Measurements from ENCODE around the gene MTHFS. TPM values are rescaled to one million over a fixed set of nuclear protein-coding genes. Genes with fewer than 3 reads are reported as not detected.

MTHFS gene
- total and polyA plus RNA-seq, 2 donors (not counting 3 experiments of a cell fraction or from before 2014, with no cell fraction given): 9.3 to 15.7 TPM

- Histone ChIP-seq H3K79me2 (ENCODE audit: control insufficient read depth, insufficient read depth, low read length) (no peaks in the 10 kb centered on the region), H3K9me3 (replicated peaks; ENCODE audit: control insufficient read depth, insufficient read depth, low read length) (no peaks in the 10 kb centered on the region), H3K9me1 (replicated peaks; ENCODE audit: control insufficient read depth, extremely low read depth, insufficient read depth, low read length) (no peaks in the 10 kb centered on the region), H3K27ac (ENCODE audit: insufficient read depth, low read depth, low read length) (no peak overlapping the region), H3K4me1 (ENCODE audit: control insufficient read depth, extremely low read depth, insufficient read depth, low read length) (no peaks in the 10 kb centered on the region), H3K4me2 (ENCODE audit: insufficient read depth, low read length) (no peak overlapping the region), H3K4me3 (replicated peaks in 1 of 3; ENCODE audit: insufficient read depth in 1 of 3, low read depth in 1 of 3, low read length in 3 of 3) (no peak overlapping the region), H3K27me3 (ENCODE audit: control insufficient read depth in 2 of 2, insufficient read depth in 2 of 2, low read length in 2 of 2) (no peaks in the 10 kb centered on the region), H3K9ac (replicated peaks; ENCODE audit: extremely low read depth, insufficient read depth, low read length) (no peak overlapping the region), H3K36me3 (ENCODE audit: control insufficient read depth in 2 of 2, extremely low read depth in 1 of 2, insufficient read depth in 2 of 2, low read length in 2 of 2) (no peaks in the 10 kb centered on the region), H2AFZ (ENCODE audit: low read depth, low read length) (no peak overlapping the region), H4K20me1 (replicated peaks; ENCODE audit: control insufficient read depth, extremely low read depth, insufficient read depth, low read length) (no peaks in the 10 kb centered on the region)
- no TSS peak for BruUV-seq (replicated peaks)
- ChIA-PET POLR2A (no interaction called here), CTCF (no interaction called here)
- DNase-seq (ENCODE audit: low read depth, low spot score) (no peak), FAIRE-seq (no peak)
- dilution Hi-C loops (cut with MboI; ENCODE audit: extremely low pct_ligation_motif_present, low sequenced_read_pairs): no loop called here
- intact Hi-C loops (cut with micrococcal nuclease): no loop called here
- no peak for TF ChIP-seq JUN (IDR thresholded peaks at IDR 0.05; ENCODE audit: borderline replicate concordance, insufficient read depth, insufficient read length, low read depth)
- no peak for TF ChIP-seq CTCF (IDR thresholded peaks at IDR 0.05; ENCODE audit: extremely low read depth in 1 of 2, insufficient read depth in 1 of 2, low read depth in 1 of 2, low read length in 2 of 2)
- no peak for TF ChIP-seq EZH2 (IDR thresholded peaks at IDR 0.05; ENCODE audit: borderline replicate concordance, low read depth, low read length, severe bottlenecking)
- TF ChIP-seq POLR2AphosphoS5 (IDR thresholded peaks at IDR 0.05; ENCODE audit: insufficient read depth, low read depth, low read length): no peak
These were observed 62.3 kb downstream of the MTHFS start for GRCh38 chr15:79834495-79834894.

GRCh38 chr15:79832367-79833120, 64.3 kb downstream of the MTHFS start:
- no peaks in the 10 kb centered on the region for H3K4me1 ChIP-seq (ENCODE audit: control insufficient read depth, extremely low read depth, insufficient read depth, low read length)
- DNase-seq (ENCODE audit: low read depth, low spot score) (no peak), FAIRE-seq (no peak)
- no peaks in the 10 kb centered on the region for H3K9me1 ChIP-seq (replicated peaks; ENCODE audit: control insufficient read depth, extremely low read depth, insufficient read depth, low read length)
- no peak overlapping the region for H3K4me2 ChIP-seq (ENCODE audit: insufficient read depth, low read length)
- no peaks in the 10 kb centered on the region for H4K20me1 ChIP-seq (replicated peaks; ENCODE audit: control insufficient read depth, extremely low read depth, insufficient read depth, low read length)
- no TSS peak for BruUV-seq (replicated peaks)
- ChIA-PET CTCF (interaction anchor here (1.2 to 1.8 kb wide), 4 partner anchors 19 to 493 kb away, joined by 4 to 6 read pairs (median 5); no protein-coding TSS in a partner anchor), POLR2A (no interaction called here)
- no peak overlapping the region for H3K4me3 ChIP-seq (replicated peaks in 1 of 3; ENCODE audit: insufficient read depth in 1 of 3, low read depth in 1 of 3, low read length in 3 of 3)
- no peak overlapping the region for H2AFZ ChIP-seq (ENCODE audit: low read depth, low read length)
- no peaks in the 10 kb centered on the region for H3K27me3 ChIP-seq (ENCODE audit: control insufficient read depth in 2 of 2, insufficient read depth in 2 of 2, low read length in 2 of 2)
- H3K9me3 ChIP-seq (replicated peaks; ENCODE audit: control insufficient read depth, insufficient read depth, low read length): no peaks in the 10 kb centered on the region
- no peak overlapping the region for H3K9ac ChIP-seq (replicated peaks; ENCODE audit: extremely low read depth, insufficient read depth, low read length)
- TF ChIP-seq MAX (IDR thresholded peaks at IDR 0.05; ENCODE audit: insufficient read depth, insufficient read length) (no peak), POLR2AphosphoS5 (IDR thresholded peaks at IDR 0.05; ENCODE audit: insufficient read depth, low read depth, low read length) (no peak)
- no peak overlapping the region for H3K27ac ChIP-seq (ENCODE audit: insufficient read depth, low read depth, low read length)
- no peaks in the 10 kb centered on the region for H3K36me3 ChIP-seq (ENCODE audit: control insufficient read depth in 2 of 2, extremely low read depth in 1 of 2, insufficient read depth in 2 of 2, low read length in 2 of 2)
- H3K79me2 ChIP-seq (ENCODE audit: control insufficient read depth, insufficient read depth, low read length): no peaks in the 10 kb centered on the region
- intact Hi-C loops (cut with micrococcal nuclease): no loop called here
- dilution Hi-C loops (cut with MboI; ENCODE audit: extremely low pct_ligation_motif_present, low sequenced_read_pairs): no loop called here

All from endothelial cell of umbilical vein (primary cell).